ENCODE data around the gene MEGF10. TPM values are rescaled to one million over a fixed set of nuclear protein-coding genes. Genes with fewer than 3 reads are reported as not detected.

MEGF10 gene
- total and polyA plus RNA-seq, 10 of the 15 experiments (the other 5 are each of a cell fraction or from before 2014, with no cell fraction given), result 0.03 to 0.21 (median 0.05) TPM; not detected in 5

DNA sequence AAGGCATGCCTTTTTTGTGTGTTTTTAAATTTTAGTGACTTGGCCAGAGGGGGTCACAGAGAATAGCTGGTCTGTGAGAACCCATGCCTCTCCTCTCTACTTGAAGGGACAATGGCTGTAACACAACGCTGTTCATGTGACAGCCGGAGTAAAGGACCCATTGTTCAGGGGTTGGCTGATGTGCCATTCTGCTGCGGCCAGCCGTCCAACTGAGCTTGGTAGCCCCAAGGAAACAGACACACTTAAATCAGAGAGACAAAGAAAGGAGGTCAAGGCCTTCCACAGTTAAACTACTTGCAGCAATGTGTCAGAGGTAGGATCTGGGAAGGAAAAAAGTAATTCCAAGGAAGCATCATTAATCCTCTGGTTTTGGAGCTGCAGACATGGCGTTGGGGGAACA is 8.1 kb downstream of the MEGF10 start:
- in situ Hi-C loops (cut with MboI), result no loop called here
- no peak overlapping the region for H3K27ac ChIP-seq (ENCODE audit: control insufficient read depth, insufficient read depth)
- FAIRE-seq (no peak), DNase-seq (ENCODE audit: low read depth, low spot score) (no peak), ATAC-seq (no peak)
- H3K36me3 ChIP-seq (ENCODE audit: control insufficient read depth in 2 of 2, insufficient read depth in 2 of 2, low read length in 1 of 2), result no peaks in the 10 kb centered on the region
- CTCF ChIA-PET, result no interaction called here
- no peaks in the 10 kb centered on the region for H3K4me1 ChIP-seq (ENCODE audit: control insufficient read depth, insufficient read depth, low read length)
- H3K79me2 ChIP-seq (ENCODE audit: control insufficient read depth, insufficient read depth, low read length), result no peaks in the 10 kb centered on the region
- H3K9ac ChIP-seq (ENCODE audit: control insufficient read depth, insufficient read depth, low read length), result no peak overlapping the region
- RAD21 ChIA-PET (ENCODE audit: unreplicated experiment), result no interaction called here
- 49% methylated on average over 5 of the region's 5 CpGs for WGBS (ENCODE audit: insufficient coverage, insufficient replicate concordance, low lambda C conversion rate, missing lambda C conversion rate)
- no peak overlapping the region for H2AFZ ChIP-seq (ENCODE audit: control insufficient read depth, low read depth, low read length)
- H3K27me3 ChIP-seq (replicated peaks in 1 of 2; ENCODE audit: control insufficient read depth in 2 of 2, insufficient read depth in 2 of 2, low read length in 1 of 2), result peaks cover 0 to 3% of the 10 kb centered on the region in 2 experiments; a peak in 2 of 4 replicates
- no peak overlapping the region for H3K4me3 ChIP-seq
- intact Hi-C loops (cut with micrococcal nuclease; ENCODE audit: unreplicated experiment), result no loop called here
- no TSS peak for BruUV-seq (replicated peaks)
- POLR2A ChIA-PET, result no interaction called here
- SMC1A ChIA-PET (ENCODE audit: uncharacterized antibody, unreplicated experiment), result no interaction called here
- H3K4me2 ChIP-seq (ENCODE audit: control insufficient read depth, insufficient read depth), result no peak overlapping the region
- no peaks in the 10 kb centered on the region for H3K9me3 ChIP-seq (replicated peaks; ENCODE audit: control insufficient read depth, insufficient read depth, low read length)
- no peaks in the 10 kb centered on the region; the same call in 1 of the 2 replicates for H4K20me1 ChIP-seq (ENCODE audit: control insufficient read depth, insufficient read depth)
- TF ChIP-seq PML (IDR thresholded peaks at IDR 0.05; ENCODE audit: low read length) (no peak), YY1 (IDR thresholded peaks at IDR 0.05; ENCODE audit: low read depth, low read length) (no peak), ETV6 (conservative IDR thresholded peaks at IDR 0.05 in 1 of 2, IDR thresholded peaks at IDR 0.05 in 1 of 2; ENCODE audit: borderline replicate concordance in 1 of 2, low read depth in 1 of 2) (no peak), ZZZ3 (IDR thresholded peaks at IDR 0.05; ENCODE audit: control insufficient read depth, insufficient read length, low read depth) (no peak), SREBF1 (IDR thresholded peaks at IDR 0.05; ENCODE audit: low read length) (no peak), DPF2 (IDR thresholded peaks at IDR 0.05) (no peak), HDAC2 (IDR thresholded peaks at IDR 0.05) (no peak), POU2F2 (IDR thresholded peaks at IDR 0.05; ENCODE audit: borderline replicate concordance, low read depth, low read length) (no peak), FOXK2 (IDR thresholded peaks at IDR 0.05) (no peak), NFIC (IDR thresholded peaks at IDR 0.05; ENCODE audit: low read depth, low read length) (no peak), CTCF (IDR thresholded peaks at IDR 0.05 in 2 of 3, conservative IDR thresholded peaks at IDR 0.05 in 1 of 3; ENCODE audit: control insufficient read depth in 2 of 3, extremely low read depth in 1 of 3, insufficient read depth in 1 of 3, low read depth in 3 of 3, low read length in 3 of 3) (no peak), SMARCA5 (IDR thresholded peaks at IDR 0.05) (no peak), IKZF2 (IDR thresholded peaks at IDR 0.05) (no peak), E4F1 (IDR thresholded peaks at IDR 0.05; ENCODE audit: borderline replicate concordance, partially characterized antibody) (no peak)
- TF ChIP-seq, protein P1, sequence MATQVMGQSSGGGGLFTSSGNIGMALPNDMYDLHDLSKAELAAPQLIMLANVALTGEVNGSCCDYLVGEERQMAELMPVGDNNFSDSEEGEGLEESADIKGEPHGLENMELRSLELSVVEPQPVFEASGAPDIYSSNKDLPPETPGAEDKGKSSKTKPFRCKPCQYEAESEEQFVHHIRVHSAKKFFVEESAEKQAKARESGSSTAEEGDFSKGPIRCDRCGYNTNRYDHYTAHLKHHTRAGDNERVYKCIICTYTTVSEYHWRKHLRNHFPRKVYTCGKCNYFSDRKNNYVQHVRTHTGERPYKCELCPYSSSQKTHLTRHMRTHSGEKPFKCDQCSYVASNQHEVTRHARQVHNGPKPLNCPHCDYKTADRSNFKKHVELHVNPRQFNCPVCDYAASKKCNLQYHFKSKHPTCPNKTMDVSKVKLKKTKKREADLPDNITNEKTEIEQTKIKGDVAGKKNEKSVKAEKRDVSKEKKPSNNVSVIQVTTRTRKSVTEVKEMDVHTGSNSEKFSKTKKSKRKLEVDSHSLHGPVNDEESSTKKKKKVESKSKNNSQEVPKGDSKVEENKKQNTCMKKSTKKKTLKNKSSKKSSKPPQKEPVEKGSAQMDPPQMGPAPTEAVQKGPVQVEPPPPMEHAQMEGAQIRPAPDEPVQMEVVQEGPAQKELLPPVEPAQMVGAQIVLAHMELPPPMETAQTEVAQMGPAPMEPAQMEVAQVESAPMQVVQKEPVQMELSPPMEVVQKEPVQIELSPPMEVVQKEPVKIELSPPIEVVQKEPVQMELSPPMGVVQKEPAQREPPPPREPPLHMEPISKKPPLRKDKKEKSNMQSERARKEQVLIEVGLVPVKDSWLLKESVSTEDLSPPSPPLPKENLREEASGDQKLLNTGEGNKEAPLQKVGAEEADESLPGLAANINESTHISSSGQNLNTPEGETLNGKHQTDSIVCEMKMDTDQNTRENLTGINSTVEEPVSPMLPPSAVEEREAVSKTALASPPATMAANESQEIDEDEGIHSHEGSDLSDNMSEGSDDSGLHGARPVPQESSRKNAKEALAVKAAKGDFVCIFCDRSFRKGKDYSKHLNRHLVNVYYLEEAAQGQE (IDR thresholded peaks at IDR 0.05; ENCODE audit: low read depth, low read length), result no peak
